ENCODE measurements around the gene ACSL3.
A peak's percentile ranks its signal among the peaks of the same experiment; 100 is the strongest.
"Not testable (repeated sequence)": the region's sequence is repeated elsewhere in the genome, so short reads cannot be mapped to it uniquely, and the experiment has no call there.

Gene ACSL3

GRCh38 chr2:222854773-222855700 lies 5.8 kb upstream of the ACSL3 start:
- DNase-seq, result no peak

GRCh38 chr2:222859786-222860612 lies 837 bp upstream of the ACSL3 start:
- no peak for DNase-seq

DNA sequence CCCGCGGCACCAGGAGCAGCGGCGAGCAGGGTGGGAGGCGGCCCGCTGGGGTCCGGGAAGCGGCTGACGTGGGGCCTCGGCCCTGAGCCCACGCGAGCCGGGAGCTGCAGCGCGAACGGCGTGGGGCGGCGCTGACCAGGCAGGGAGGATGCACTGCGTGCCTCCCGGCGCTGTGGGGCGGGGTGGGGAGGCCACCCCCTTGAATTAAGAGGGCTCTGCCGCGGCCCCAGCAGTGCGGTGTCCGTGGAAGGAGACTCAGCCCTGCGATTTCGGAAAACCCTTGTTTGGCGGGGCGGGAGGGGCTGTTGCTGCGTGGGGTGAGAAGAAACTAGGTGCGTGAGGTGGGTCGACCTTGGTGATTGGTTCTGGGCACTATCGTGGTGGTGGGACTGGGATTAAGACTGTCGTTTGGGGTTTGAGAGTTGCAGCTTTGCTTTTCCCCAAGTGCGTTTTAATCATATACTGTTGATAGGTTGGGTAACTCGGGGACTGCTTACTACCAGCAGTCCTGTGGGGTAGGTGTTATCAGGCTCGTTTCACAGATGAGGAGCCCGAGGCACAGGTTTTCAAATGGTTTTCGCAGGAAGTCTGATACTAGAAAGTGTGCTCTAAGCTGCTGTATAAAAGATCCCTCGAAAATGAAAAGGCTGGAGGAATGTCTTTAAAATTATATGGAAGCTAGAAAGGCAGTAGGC lies 722 bp downstream of the ACSL3 start:
- peak; percentile 28 for DNase-seq

DNA sequence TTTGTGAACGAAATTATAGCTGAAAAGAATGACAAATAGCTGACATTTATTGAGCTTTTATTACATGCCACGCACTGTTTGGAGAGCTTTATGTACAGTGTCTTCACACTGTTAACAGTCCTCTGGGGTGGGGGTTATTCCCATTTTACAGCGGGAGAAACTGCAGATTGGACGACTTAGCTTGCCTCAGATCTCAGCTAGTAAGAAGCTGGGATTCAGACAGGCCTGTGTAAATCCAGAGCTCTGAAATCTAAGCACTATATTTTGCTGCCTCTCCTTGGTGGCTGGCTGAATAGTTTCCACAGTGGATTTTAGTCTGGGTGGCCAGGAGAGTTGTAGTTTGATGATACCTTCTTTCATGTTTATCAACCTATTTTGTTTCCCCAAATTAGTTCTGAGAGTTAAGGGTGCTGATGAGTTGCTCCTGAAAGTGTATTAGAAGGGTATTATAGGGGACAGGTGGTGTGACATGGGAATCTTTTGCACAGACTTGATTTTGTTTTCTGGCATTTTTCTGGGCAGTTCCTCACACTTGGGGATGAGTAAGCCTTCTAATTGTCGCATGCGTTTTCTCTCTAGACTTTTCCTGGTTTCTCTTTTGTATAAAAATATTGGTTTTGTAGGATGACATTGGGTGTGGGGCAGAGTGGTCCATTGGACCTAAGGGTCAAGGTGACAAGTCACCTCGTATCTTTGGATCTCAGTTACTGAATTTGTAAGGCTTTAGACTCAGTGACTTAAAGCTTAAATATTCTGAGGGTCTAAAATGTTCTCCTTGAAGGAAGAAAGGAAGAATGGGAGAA lies 1.5 kb downstream of the ACSL3 start:
- DNase-seq, result no peak

DNA sequence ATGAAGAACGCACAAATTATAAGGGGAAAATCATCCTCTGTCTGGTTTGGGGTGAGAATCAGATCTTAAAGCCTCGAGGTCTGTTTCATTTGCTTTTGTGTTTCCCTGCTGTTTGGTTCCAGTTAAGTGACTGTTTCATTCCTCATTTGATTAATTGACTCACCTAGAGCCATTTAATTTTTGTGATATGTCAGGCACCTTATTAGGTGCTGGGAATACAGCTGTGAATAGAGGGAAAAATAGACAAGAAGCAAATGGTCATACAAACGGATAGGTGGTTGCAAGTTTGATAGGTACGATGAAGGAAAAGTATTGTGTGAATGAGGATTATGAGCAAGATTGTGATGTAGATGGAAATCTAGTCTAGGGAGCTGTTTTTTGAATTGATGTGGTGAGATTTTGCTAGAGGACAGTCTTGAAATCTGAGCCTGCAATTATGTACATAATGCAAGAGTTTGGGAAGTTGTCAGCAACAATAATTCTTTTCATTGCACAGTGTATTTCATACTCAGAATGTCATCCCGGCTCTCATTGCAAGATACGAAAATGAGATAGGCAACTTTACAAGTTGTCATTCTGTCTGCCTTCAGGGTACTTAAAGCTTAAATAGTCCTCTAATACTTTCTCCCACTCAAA lies 2.2 kb downstream of the ACSL3 start:
- no peak for DNase-seq

- no peak for DNase-seq
Observed at GRCh38 chr2:222864296-222864695, 3.5 kb downstream of the ACSL3 start.

- no peak for DNase-seq
Observed at GRCh38 chr2:222865301-222865700, 4.5 kb downstream of the ACSL3 start.

DNA sequence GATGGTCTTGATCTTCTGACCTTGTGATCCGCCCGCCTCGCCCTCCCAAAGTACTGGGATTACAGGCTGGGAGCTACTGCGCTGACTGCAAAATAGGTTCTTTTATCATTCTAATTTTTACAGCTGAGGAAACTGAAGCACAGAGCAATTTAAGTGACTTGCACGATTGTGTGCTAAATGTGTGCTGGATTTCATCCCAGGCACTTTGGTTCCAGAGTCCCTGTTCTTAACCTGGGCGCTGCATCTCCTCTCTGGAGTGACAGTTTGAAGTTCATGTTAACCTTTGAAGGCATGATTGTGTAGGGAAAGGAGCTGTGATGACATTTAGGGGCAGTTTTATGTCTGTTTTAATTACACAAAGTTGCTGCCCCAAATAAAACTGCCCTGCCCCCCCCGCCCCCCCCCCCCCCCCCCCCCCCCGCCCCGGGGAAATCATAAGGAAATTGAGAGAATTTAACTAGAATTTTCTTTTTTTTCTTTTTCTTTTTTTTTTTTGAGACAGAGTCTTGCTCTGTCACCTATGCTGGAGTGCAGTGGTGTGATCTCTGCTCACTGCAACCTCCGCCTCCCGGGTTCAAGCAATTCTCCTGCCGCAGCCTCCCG lies 5.6 kb downstream of the ACSL3 start:
- no peak for DNase-seq

DNA sequence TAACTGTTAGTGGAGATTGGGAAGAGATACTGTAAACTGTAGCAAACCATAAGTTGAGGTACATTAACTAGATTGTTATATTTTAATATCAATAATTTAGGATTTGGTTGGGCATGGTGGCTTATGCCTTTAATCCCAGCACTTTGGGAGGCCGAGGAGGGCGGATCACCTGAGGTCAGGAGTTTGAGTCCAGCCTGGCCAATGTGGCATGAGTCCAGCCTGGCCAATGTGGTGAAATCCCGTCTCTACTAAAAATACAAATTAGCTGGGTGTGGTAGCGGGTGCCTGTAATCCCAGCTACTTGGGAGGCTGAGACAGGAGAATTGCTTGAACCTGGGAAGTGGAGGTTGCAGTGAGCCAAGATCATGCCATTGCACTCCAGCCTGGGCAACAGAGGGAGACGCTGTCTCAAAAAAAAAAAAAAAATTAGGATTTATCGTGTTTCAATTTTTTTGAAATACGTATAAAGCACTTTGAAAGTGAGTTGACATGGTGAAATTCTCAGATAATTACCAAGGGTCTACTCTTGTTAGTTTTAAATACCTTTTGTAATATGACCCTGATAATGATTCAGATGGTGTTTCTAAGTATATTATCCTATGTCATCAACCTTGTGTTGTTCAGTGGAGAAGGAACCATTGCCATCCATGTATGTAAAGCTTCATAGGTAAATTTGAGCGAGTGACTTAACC lies 7.9 kb downstream of the ACSL3 start:
- DNase-seq, result not testable (repeated sequence)

DNA sequence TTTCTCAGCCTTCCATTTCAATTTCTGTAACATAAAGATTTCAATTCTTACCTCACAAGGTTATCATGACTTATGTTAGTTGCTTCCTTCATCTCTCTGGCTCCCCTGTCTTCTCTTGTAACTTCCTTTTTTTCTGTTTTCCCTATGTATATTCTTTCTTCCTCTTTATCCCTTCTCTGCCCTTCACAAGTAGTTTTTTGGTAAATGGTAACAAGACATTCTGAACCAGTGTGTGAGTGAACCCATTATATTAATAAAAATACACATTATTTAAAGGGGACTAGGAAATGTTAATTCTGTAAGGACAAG lies 8.4 kb downstream of the ACSL3 start:
- DNase-seq, result no peak

DNA sequence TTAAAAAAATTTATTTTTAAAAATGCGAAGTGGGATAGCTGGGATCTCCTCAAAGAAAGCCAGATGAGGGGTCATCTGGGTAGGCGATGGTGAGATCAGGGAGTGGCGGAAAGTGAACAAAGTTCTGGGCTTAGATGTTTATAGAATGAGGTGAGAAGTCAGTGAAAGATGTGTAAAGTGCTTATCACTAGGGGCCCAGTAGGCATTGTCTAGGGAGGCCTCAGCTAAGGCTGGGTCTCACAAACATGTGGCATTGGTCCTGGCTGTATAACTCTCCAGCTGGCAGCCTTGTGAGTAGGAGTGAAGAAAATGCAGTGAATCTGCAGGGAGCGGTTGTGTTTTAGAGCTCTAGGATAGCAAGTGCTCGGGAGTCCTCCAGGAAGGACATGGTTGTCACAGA lies 10.5 kb downstream of the ACSL3 start:
- DNase-seq, result no peak

- DNase-seq, result no peak
Observed at GRCh38 chr2:222872551-222872950, 11.7 kb downstream of the ACSL3 start.

- no peak for DNase-seq
Observed at GRCh38 chr2:222875482-222875881, 14.6 kb downstream of the ACSL3 start.

GRCh38 chr2:222876947-222877346 lies 16.1 kb downstream of the ACSL3 start:
- DNase-seq, result no peak

GRCh38 chr2:222877556-222878300 lies 16.9 kb downstream of the ACSL3 start:
- no peak for DNase-seq

- DNase-seq, result no peak
Observed at GRCh38 chr2:222878301-222878876, 17.6 kb downstream of the ACSL3 start.

DNA sequence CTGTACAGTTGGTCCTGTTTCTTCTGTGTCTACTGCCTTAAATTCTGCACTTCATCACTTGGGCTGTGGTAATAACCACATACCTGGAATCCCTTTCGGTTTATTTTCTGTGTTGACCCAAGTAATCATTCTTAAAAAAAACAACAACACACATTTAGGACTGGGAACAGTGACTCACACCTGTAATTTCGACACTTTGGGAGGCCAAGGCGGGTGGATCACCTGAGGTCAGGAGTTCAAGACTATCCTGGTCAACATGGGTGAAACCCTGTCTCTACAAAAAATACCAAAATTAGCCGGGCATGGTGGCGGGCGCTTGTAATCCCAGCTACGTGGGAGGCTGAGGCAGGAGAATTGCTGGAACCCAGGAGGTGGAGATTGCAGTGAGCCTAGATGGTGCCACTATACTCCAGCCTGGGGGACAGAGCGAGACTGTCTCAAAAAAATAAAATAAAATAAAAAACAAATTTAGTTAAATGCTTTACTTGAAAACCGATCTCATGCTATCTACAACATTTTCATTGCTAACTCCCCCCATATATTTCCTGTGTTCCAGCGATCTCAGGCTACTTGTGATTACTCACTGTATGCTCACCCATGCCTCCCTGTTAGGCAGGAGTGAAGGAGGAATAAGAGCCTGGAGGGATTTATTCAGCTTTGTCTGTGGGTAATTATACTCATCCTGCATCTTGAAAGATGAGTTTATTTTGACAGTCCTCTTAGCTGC lies 18.2 kb downstream of the ACSL3 start:
- no peak for DNase-seq

DNA sequence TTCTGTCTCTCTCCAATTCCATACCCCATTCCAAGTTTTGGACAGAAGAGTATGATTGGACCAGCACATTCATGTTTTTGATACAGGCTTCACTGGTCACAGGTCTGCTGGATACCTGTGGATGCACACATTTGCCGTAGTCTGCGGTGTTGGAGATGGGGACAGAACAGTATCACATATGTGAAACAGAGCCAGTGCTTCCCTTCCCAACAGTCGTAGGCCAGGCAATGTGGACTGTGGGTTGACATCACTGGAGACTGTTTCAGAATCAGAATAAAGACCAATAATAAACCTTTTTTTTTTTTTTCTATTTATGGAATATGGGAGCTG lies 18.7 kb downstream of the ACSL3 start:
- no peak for DNase-seq

DNA sequence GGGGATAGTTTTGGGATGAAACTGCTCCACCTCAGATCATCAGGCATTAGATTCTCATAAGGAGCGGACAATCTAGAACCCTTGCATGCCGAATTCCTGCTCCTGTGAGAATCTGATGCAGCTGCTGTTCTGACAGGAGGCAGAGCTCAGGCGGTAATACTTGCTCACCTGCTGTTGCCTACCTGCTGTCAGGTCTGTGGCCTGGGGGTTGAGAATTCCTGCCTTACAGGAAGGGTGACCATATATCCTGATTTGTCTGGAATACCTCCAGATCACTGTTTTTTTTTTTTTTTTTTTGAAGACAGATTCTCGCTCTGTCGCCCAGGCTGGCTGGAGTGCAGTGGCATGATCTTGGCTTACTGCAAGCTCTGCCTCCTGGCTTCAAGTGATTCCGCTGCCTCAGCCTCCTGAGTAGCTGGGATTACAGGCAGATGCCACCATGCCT lies 21.7 kb downstream of the ACSL3 start:
- DNase-seq, result no peak
